A549 (cell line): ENCODE results near the gene FSHB. TPM values are rescaled to one million over a fixed set of nuclear protein-coding genes. Genes with fewer than 3 reads are reported as not detected.

Experiments
- ATAC-seq, 2 experiments: fragments of 200-7000 bp in 1 of 2; fragments of >200 bp in 1 of 2; cut with Nextera tagmentation in 1 of 2; cut with Tn5 transposase in 1 of 2; 3 replicates each; pipeline versions ENCODE4 v1.8.0 to v1.9.1; 2018 to 2020; ENCODE audit warnings: mild to moderate bottlenecking in 1 of 2, moderate library complexity in 1 of 2
- CTCF ChIA-PET: fragments of 300-600 bp; sonication (Branson Sonifier 250); formaldehyde crosslinking; extraction: SDS; loops from one replicate; lab custom pipeline; 2021; ENCODE audit warnings: antibody characterized with exemption, inconsistent platforms; lab: Yijun Ruan, JAX
- POLR2A ChIA-PET: fragments of 350-600 bp; formaldehyde crosslinking; extraction: SDS; loops from one replicate; lab custom pipeline; 2021; ENCODE audit warnings: antibody characterized with exemption, inconsistent platforms; lab: Yijun Ruan, JAX
- DNase-seq, 2 experiments: peaks; one replicate each; pipeline versions ENCODE4 v3.0.0 to v3.0.0-alpha.2; 2011 to 2016; ENCODE audit warnings: low read depth in 1 of 2, low spot score in 1 of 2
- FAIRE-seq: peaks from 2 replicates; lab custom pipeline; 2011; peaks lifted over from hg19 to GRCh38; lab: Jason Lieb, UNC
- H3K27ac ChIP-seq, 2 experiments: fragments of >200 bp; sonication (Bioruptor Twin); formaldehyde crosslinking; 3 replicates each; pipeline ENCODE4 v1.5.1; 2016 to 2017
- H3K4me1 ChIP-seq: fragments of >200 bp; sonication (Bioruptor Twin); formaldehyde crosslinking; 3 replicates; pipeline ENCODE4 v1.6.1; 2016
- H3K4me2 ChIP-seq: fragments of >200 bp; sonication (Bioruptor Twin); formaldehyde crosslinking; 3 replicates; pipeline ENCODE4 v1.6.1; 2016
- H3K4me3 ChIP-seq: fragments of >200 bp; sonication (Bioruptor Twin); formaldehyde crosslinking; 3 replicates; pipeline ENCODE4 v1.5.1; 2016
- H3K9me3 ChIP-seq: fragments of >200 bp; sonication (Bioruptor Twin); formaldehyde crosslinking; 3 replicates; pipeline ENCODE4 v1.6.1; 2016
- CBX8 ChIP-seq: fragments of 200-600 bp; sonication (generic); IDR thresholded peaks from 2 replicates; pipeline ENCODE4 v1.6.1; 2016
- CEBPB ChIP-seq, 2 experiments: fragments of >200 bp in 1 of 2; sonication (Bioruptor Twin) in 1 of 2; formaldehyde crosslinking in 1 of 2; IDR thresholded peaks; 2 replicates each; pipeline ENCODE4 v1.6.1; 2012 to 2016
- ESRRA ChIP-seq: fragments of 150-350 bp; IDR thresholded peaks from 2 replicates; pipeline ENCODE4 v1.6.1; 2014; ENCODE audit warnings: mild to moderate bottlenecking, low read length, borderline replicate concordance
- FOSB ChIP-seq: fragments of 250-450 bp; sonication (Bioruptor Pico); IDR thresholded peaks from 2 replicates; pipeline ENCODE4 v1.5.0; 2020; ENCODE audit warnings: mild to moderate bottlenecking, moderate library complexity
- FOSL2 ChIP-seq, 2 experiments: fragments of 450-650 bp in 1 of 2; fragments of >200 bp in 1 of 2; sonication (Bioruptor Twin) in 1 of 2; formaldehyde crosslinking; IDR thresholded peaks; 2 replicates each; pipeline versions ENCODE4 v1.5.0 to v1.6.1; 2016 to 2020; ENCODE audit warnings: mild to moderate bottlenecking in 1 of 2, moderate library complexity in 1 of 2
- FOXS1 ChIP-seq: fragments of 250-450 bp; sonication (Bioruptor Pico); IDR thresholded peaks from 2 replicates; pipeline ENCODE4 v1.5.0; 2020; ENCODE audit warnings: mild to moderate bottlenecking, moderate library complexity
- KDM1A ChIP-seq: fragments of 200-600 bp; sonication (generic); IDR thresholded peaks from 2 replicates; pipeline ENCODE4 v1.6.1; 2016; ENCODE audit warnings: low read depth, mild to moderate bottlenecking
- NPAS2 ChIP-seq: fragments of 250-450 bp; sonication (Bioruptor Pico); IDR thresholded peaks from 2 replicates; pipeline ENCODE4 v1.8.0; 2022; ENCODE audit warnings: mild to moderate bottlenecking, moderate library complexity, borderline replicate concordance
- NR3C1 ChIP-seq: fragments of >200 bp; sonication (Bioruptor Twin); formaldehyde crosslinking; IDR thresholded peaks from 3 replicates; pipeline ENCODE4 v1.6.1; 2017
- RARB ChIP-seq: fragments of 250-450 bp; sonication (Bioruptor Pico); IDR thresholded peaks from 2 replicates; pipeline ENCODE4 v1.8.0; 2021; ENCODE audit warnings: mild to moderate bottlenecking, moderate library complexity
- RFX5 ChIP-seq: fragments of 450-650 bp; IDR thresholded peaks from 2 replicates; pipeline ENCODE4 v1.7.1; 2014; ENCODE audit warnings: antibody characterized with exemption, mild to moderate bottlenecking, moderate library complexity
- TP53 ChIP-seq: fragments of 250-450 bp; sonication (Bioruptor Pico); IDR thresholded peaks from 2 replicates; pipeline ENCODE4 v1.5.0; 2021; ENCODE audit warnings: mild to moderate bottlenecking, moderate library complexity
- WGBS: methylation state at CpG from one replicate; pipeline ENCODE4 v1.1.6; 2017; ENCODE audit errors: missing lambda C conversion rate; 5-methylcytosine and 5-hydroxymethylcytosine counted together
- polyA plus RNA-seq, 4 experiments: library from polyadenylated mRNA; depleted of rRNA in 3 of 4; stranded (reverse); fragments of >200 nt; fragmentation: RNase III in 1 of 4; extraction: RNeasy Plus Mini Kit Qiagen cat#74134 plus additional on column Dnase treatment in 1 of 4; gene quantifications; 2 replicates in 3 of 4; 3 replicates in 1 of 4; pipeline ENCODE4 v1.2.3, GENCODE V29; 2011 to 2017
- TF ChIP-seq, protein P1 (sequence below): fragments of 200-600 bp; sonication (generic); IDR thresholded peaks from 2 replicates; pipeline ENCODE4 v1.6.1; 2016; ENCODE audit warnings: antibody characterized with exemption, mild to moderate bottlenecking, moderate library complexity
- TF ChIP-seq, protein P2 (sequence below): IDR thresholded peaks from 2 replicates; pipeline ENCODE4 v1.6.1; 2012; ENCODE audit warnings: low read depth, borderline replicate concordance
- TF ChIP-seq, protein P3 (sequence below): fragments of 150-350 bp; IDR thresholded peaks from 2 replicates; pipeline ENCODE4 v1.6.1; 2014; ENCODE audit warnings: low read depth, mild to moderate bottlenecking, low read length

Gene FSHB
- polyA plus RNA-seq, 2 of the 4 experiments (the other 2 are of a cell fraction) = not detected

DNA sequence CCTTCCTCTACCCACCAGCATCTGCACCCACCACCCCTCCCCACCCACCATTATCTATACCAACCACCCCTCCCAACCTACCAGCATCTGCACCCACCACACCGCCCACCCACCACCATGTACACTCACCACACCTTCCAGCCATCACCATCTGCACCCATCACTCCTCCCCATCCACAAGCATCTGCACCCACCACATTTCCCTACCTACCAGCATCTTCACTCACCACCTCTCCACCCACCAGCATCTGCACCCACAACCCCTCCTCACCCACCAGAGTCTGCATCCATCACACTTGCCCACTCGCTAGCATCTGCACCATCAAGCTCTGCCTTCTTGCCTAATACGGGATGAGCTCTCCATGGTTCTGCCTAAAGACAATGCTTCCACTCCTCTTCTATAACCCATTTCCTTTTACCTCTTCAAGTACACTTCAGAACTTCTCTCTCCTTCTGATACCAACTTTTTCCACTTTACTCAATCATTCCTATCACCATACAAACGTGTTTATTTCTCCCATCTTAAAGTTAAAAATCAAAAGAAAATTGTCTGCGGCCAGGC, 2.4 kb upstream of the FSHB start:
- WGBS = 8% methylated on average over 5 of the region's 5 CpGs
- H3K9me3 ChIP-seq = no peaks in the 10 kb centered on the region
- no peak for TF ChIP-seq NPAS2 (CRISPR knock-in tag)
- TF ChIP-seq, protein P1, sequence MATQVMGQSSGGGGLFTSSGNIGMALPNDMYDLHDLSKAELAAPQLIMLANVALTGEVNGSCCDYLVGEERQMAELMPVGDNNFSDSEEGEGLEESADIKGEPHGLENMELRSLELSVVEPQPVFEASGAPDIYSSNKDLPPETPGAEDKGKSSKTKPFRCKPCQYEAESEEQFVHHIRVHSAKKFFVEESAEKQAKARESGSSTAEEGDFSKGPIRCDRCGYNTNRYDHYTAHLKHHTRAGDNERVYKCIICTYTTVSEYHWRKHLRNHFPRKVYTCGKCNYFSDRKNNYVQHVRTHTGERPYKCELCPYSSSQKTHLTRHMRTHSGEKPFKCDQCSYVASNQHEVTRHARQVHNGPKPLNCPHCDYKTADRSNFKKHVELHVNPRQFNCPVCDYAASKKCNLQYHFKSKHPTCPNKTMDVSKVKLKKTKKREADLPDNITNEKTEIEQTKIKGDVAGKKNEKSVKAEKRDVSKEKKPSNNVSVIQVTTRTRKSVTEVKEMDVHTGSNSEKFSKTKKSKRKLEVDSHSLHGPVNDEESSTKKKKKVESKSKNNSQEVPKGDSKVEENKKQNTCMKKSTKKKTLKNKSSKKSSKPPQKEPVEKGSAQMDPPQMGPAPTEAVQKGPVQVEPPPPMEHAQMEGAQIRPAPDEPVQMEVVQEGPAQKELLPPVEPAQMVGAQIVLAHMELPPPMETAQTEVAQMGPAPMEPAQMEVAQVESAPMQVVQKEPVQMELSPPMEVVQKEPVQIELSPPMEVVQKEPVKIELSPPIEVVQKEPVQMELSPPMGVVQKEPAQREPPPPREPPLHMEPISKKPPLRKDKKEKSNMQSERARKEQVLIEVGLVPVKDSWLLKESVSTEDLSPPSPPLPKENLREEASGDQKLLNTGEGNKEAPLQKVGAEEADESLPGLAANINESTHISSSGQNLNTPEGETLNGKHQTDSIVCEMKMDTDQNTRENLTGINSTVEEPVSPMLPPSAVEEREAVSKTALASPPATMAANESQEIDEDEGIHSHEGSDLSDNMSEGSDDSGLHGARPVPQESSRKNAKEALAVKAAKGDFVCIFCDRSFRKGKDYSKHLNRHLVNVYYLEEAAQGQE = peak; percentile 55; the same call in 1 of the 2 replicates
- POLR2A ChIA-PET = no interaction called here
- no peaks in the 10 kb centered on the region for H3K4me1 ChIP-seq
- FAIRE-seq (no peak), ATAC-seq (no peak), DNase-seq (no peak)
- H3K4me3 ChIP-seq = no peak overlapping the region
- H3K4me2 ChIP-seq = no peak overlapping the region
- H3K27ac ChIP-seq = no peak overlapping the region
- CTCF ChIA-PET = no interaction called here

DNA sequence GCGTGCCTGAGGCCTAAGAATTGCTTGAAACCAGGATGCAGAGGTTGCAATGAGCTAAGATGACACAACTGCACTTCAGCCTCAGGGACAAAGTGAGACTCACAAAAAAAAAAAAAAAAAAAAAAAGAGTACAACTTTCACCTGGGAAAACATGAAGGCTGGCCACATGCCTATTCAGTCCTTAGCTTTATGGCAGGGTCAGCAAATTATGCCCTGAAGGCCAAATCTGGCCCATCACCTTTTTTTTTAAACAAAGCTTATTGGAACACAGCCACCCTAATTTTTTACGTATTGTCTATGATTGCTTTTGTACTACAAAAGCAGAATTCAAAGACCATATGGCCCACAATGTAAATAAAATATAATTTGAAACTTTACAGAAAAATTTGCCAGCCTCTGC, 8.2 kb downstream of the FSHB start:
- TF ChIP-seq CEBPB (IDR thresholded peaks at IDR 0.05) (no peak), NR3C1 (no peak)
- Histone ChIP-seq H3K4me2 (no peak overlapping the region), H3K27ac (no peak overlapping the region), H3K9me3 (no peaks in the 10 kb centered on the region), H3K4me3 (no peak overlapping the region), H3K4me1 (peaks cover 4% of the 10 kb centered on the region; the same call in 1 of the 3 replicates)
- CTCF ChIA-PET = no interaction called here
- FAIRE-seq = no peak
- WGBS = 45% methylated on average over 2 of the region's 2 CpGs
- POLR2A ChIA-PET = no interaction called here
- ATAC-seq = no peak
- no peak for DNase-seq

DNA sequence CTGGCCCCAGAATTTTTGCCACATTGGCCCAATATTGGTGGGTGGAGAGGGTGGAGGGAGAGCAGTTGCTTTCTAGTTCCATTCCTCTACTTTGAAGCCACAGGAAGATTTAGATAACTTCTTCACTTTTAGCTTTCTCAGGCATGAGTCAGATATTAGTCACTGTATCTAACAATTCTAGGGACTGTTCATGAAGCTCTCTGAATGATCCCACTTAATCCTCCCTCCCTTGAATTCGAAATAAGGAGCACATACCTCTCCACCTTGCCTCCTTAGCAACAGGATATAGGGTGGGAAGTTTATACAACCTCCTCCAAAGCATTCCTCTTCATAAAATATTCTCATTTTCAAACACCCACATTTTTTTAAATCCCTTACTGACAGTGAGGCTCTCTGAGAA, 13.5 kb downstream of the FSHB start:
- 0% methylated on average over 1 of the region's 1 CpG for WGBS
- CTCF ChIA-PET = no interaction called here
- Histone ChIP-seq H3K9me3 (no peaks in the 10 kb centered on the region), H3K4me2 (peak overlapping the region; percentile 9; the same call in 1 of the 3 replicates), H3K4me1 (peaks cover 10% of the 10 kb centered on the region; the same call in 1 of the 3 replicates), H3K27ac (no peak overlapping the region), H3K4me3 (no peak overlapping the region)
- POLR2A ChIA-PET = no interaction called here
- TF ChIP-seq RARB = no peak
- TF ChIP-seq, protein P2, sequence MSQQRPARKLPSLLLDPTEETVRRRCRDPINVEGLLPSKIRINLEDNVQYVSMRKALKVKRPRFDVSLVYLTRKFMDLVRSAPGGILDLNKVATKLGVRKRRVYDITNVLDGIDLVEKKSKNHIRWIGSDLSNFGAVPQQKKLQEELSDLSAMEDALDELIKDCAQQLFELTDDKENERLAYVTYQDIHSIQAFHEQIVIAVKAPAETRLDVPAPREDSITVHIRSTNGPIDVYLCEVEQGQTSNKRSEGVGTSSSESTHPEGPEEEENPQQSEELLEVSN = no peak
- peak; percentile 19; the same call in 1 of the 2 replicates for TF ChIP-seq FOSL2 (IDR thresholded peaks at IDR 0.05)
- peak; percentile 40 for TF ChIP-seq FOSL2 (CRISPR knock-in tag; IDR thresholded peaks at IDR 0.05)
- DNase-seq (peak; percentile 4 to 8), FAIRE-seq (no peak), ATAC-seq (peak; percentile 65 to 74; a peak in 5 of 6 replicates)

DNA sequence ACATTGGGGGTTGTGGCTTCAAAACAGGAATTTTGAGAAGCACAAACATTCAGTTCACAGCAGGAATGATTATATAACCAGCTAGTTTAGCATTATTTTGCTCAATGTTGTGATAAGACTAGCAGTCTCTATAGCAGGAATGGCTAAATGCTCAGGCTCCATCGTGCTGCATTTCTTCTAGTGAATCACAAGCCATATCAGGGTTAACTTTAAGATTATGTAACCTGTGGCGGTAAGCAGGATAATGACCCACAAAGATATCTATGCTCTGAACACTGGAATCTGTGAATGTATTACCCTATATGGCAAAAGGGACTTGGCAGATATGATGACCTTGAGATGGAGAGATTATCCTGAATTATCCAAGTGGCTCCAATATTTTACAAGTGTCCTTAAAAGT, 14.8 kb downstream of the FSHB start:
- FAIRE-seq (no peak), ATAC-seq (no peak)
- H3K4me1 ChIP-seq = peaks cover 10% of the 10 kb centered on the region; the same call in 1 of the 3 replicates
- ChIA-PET POLR2A (no interaction called here), CTCF (no interaction called here)
- H3K9me3 ChIP-seq = no peaks in the 10 kb centered on the region
- no peak for TF ChIP-seq FOSL2 (IDR thresholded peaks at IDR 0.05)
- TF ChIP-seq FOSL2 (CRISPR knock-in tag; IDR thresholded peaks at IDR 0.05) = no peak
- TF ChIP-seq TP53 = no peak
- TF ChIP-seq FOSB (CRISPR knock-in tag) = no peak
- no peak for TF ChIP-seq ESRRA
- TF ChIP-seq FOXS1 = no peak
- TF ChIP-seq KDM1A = no peak
- no peak for TF ChIP-seq CBX8
- TF ChIP-seq, protein P3, sequence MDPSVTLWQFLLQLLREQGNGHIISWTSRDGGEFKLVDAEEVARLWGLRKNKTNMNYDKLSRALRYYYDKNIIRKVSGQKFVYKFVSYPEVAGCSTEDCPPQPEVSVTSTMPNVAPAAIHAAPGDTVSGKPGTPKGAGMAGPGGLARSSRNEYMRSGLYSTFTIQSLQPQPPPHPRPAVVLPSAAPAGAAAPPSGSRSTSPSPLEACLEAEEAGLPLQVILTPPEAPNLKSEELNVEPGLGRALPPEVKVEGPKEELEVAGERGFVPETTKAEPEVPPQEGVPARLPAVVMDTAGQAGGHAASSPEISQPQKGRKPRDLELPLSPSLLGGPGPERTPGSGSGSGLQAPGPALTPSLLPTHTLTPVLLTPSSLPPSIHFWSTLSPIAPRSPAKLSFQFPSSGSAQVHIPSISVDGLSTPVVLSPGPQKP = no peak
- no peak for TF ChIP-seq RFX5
- TF ChIP-seq RARB = no peak
- TF ChIP-seq, all 56 proteins: peak for 0
- 43% methylated on average over 2 of the region's 2 CpGs for WGBS
- DNase-seq = no peak
- Histone ChIP-seq H3K4me2 (no peak overlapping the region), H3K27ac (no peak overlapping the region), H3K4me3 (no peak overlapping the region)
